ENCODE data around the gene ADGRG7. TPM values are rescaled to one million over a fixed set of nuclear protein-coding genes. Genes with fewer than 3 reads are reported as not detected.
A peak's percentile ranks its signal among the peaks of the same experiment; 100 is the strongest.

The ADGRG7 gene, protein sequence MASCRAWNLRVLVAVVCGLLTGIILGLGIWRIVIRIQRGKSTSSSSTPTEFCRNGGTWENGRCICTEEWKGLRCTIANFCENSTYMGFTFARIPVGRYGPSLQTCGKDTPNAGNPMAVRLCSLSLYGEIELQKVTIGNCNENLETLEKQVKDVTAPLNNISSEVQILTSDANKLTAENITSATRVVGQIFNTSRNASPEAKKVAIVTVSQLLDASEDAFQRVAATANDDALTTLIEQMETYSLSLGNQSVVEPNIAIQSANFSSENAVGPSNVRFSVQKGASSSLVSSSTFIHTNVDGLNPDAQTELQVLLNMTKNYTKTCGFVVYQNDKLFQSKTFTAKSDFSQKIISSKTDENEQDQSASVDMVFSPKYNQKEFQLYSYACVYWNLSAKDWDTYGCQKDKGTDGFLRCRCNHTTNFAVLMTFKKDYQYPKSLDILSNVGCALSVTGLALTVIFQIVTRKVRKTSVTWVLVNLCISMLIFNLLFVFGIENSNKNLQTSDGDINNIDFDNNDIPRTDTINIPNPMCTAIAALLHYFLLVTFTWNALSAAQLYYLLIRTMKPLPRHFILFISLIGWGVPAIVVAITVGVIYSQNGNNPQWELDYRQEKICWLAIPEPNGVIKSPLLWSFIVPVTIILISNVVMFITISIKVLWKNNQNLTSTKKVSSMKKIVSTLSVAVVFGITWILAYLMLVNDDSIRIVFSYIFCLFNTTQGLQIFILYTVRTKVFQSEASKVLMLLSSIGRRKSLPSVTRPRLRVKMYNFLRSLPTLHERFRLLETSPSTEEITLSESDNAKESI
- total RNA-seq (2011; cell fraction: chromatin; rRNA removed; ENCODE audit: low replicate concordance), result not detected in 2 replicates
- not detected in 2 replicates for total RNA-seq (2011; cell fraction: nucleolus; rRNA removed)
- not detected in 2 replicates for total RNA-seq (2011; cell fraction: nucleoplasm; rRNA removed)
- not detected in 2 replicates for total RNA-seq (2014; rRNA removed)
- not detected in 2 replicates for total RNA-seq (2014; rRNA removed; fragmentation: Illumina TruSeq; extraction: Trizol)
- not detected in 2 replicates for total RNA-seq (2015; rRNA removed; fragmentation: Illumina TruSeq; extraction: Trizol)
- total RNA-seq (2021), result not detected in 2 replicates
- polyA plus RNA-seq (2011; rRNA removed), result not detected in 2 replicates
- not detected in 2 replicates for polyA plus RNA-seq (2011; cell fraction: cytosol; rRNA removed)
- not detected in 2 replicates for polyA plus RNA-seq (2011; cell fraction: nucleus; rRNA removed)
- polyA plus RNA-seq (2012), result not detected in 2 replicates
- polyA plus RNA-seq (2014; fragmentation: Illumina TruSeq; extraction: Trizol), result not detected in 2 replicates
- polyA plus RNA-seq (2014; fragmentation: Nextera tagmentation; extraction: Ambion mirVana), result under 1 TPM; 0.03 TPM
- 0.12 TPM in 1 of 2 replicates, not detected in the other for polyA plus RNA-seq (2014; rRNA removed)
- not detected in 2 replicates for polyA minus RNA-seq (2011; rRNA and poly(A)+ RNA removed)
- polyA minus RNA-seq (2011; cell fraction: cytosol; rRNA and poly(A)+ RNA removed), result not detected in 2 replicates
- polyA minus RNA-seq (2011; cell fraction: nucleus; rRNA and poly(A)+ RNA removed), result not detected in 2 replicates
- Bru-seq, nascent RNA, result percentile 9 among the genes with signal in this experiment
- percentile 7 among the genes with signal in this experiment for BruChase-seq, experiment 1, labeled RNA remaining after a 2-hour chase
- percentile 4 among the genes with signal in this experiment for BruChase-seq, experiment 2, labeled RNA remaining after a 6-hour chase
- long read RNA-seq, experiment 1, result 0 reads
- long read RNA-seq, experiment 2, result 0 reads
- long read RNA-seq, experiment 3, partial matches to known transcripts, result 0 of 2 reads
- long read RNA-seq, experiment 3, other reads (novel, unspliced or antisense), result 1 of 2 reads

DNA sequence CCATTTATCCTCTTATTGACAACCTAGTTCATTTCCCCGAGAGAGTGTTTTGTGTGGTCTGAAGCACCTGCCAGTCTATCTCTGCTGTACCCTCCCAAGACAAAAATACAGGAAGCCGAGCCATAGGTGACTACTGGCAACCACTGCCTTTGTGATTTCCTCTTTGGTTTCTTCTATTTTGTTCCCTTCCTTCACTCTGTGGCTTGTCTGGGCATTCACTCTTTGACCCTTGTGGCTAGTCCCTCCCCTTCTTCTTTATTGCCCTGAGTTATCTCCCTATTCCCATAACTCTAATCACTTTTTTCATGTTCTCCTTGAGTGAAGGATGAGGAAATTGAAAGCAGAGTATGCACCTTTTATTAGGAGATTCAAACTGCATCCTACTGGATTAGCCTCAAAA, at the start of gene ADGRG7:
Gene ADGRG7 (plus strand): TSS at position 297 of the 400 bp plus-strand sequence. CDS start 256 bp downstream, outside the sequence.
- ATAC-seq (peak; percentile 47; the same call in 2 of the 3 replicates), DNase-seq (ENCODE audit: extremely low read depth in 1 of 4, low spot score in 3 of 4) (peak in 1 of 4 experiments; percentile 35), FAIRE-seq (peak; percentile 26)
- Histone ChIP-seq H3K9me1 (ENCODE audit: control insufficient read depth, insufficient read depth, low read length) (no peaks in the 10 kb centered on the region), H3K27ac (ENCODE audit: extremely low read depth, low read depth, low read length) (no peak within 1 kb of the TSS), H3K36me3 (ENCODE audit: control insufficient read depth, insufficient read depth, low read length) (no peaks in the 10 kb centered on the region), H3K4me1 (replicated peaks in 1 of 2; ENCODE audit: control insufficient read depth in 2 of 2, insufficient read depth in 2 of 2, low read length in 2 of 2) (no peaks in the 10 kb centered on the region; a peak in 2 of 5 replicates), H2AFZ (ENCODE audit: low read depth, low read length) (no peak within 1 kb of the TSS), H3K4me2 (ENCODE audit: insufficient read depth, low read length) (no peak within 1 kb of the TSS), H3K9ac (ENCODE audit: insufficient read depth in 1 of 2, low read depth in 2 of 2, low read length in 2 of 2) (no peak within 1 kb of the TSS), H3K4me3 (no peak within 1 kb of the TSS), H3K27me3 (ENCODE audit: control insufficient read depth in 2 of 2, insufficient read depth in 2 of 2, low read length in 2 of 2) (no peaks in the 10 kb centered on the region), H3K79me2 (ENCODE audit: control insufficient read depth, insufficient read depth, low read length) (no peaks in the 10 kb centered on the region), H3K9me3 (replicated peaks; ENCODE audit: control insufficient read depth, insufficient read depth, low read depth, low read length) (no peaks in the 10 kb centered on the region), H4K20me1 (replicated peaks; ENCODE audit: control insufficient read depth, insufficient read depth, low read length) (no peaks in the 10 kb centered on the region)
- in situ Hi-C loops (cut with MboI) (loop anchor here (25.0 kb wide), 1 partner anchor 772 kb away; no protein-coding TSS in a partner anchor), intact Hi-C loops (cut with micrococcal nuclease) (no loop called here)
- ChIA-PET POLR2A (no interaction called here), CTCF (ENCODE audit: low intra/inter-chr PET ratio) (no interaction called here)
- WGBS (ENCODE audit: insufficient coverage, low coverage, missing lambda C conversion rate), result 0% methylated on average over 2 of the region's 2 CpGs
- no TSS peak for BruUV-seq (replicated peaks)
- TF ChIP-seq TCF3 (CRISPR knock-in tag; IDR thresholded peaks at IDR 0.05) (peak; percentile 74), KLF16 (IDR thresholded peaks at IDR 0.05) (peak; percentile 61; the same call in 1 of the 2 replicates), CBFA2T2 (conservative IDR thresholded peaks at IDR 0.05) (peak; percentile 66), CBX3 (IDR thresholded peaks at IDR 0.05; ENCODE audit: borderline replicate concordance in 1 of 2, low read length in 2 of 2) (no peak), KDM1A (IDR thresholded peaks at IDR 0.05) (peak; percentile 88), ARID1B (IDR thresholded peaks at IDR 0.05) (peak; percentile 51), ARID2 (IDR thresholded peaks at IDR 0.05) (no peak), CBFA2T3 (IDR thresholded peaks at IDR 0.05) (peak; percentile 87), TAL1 (IDR thresholded peaks at IDR 0.05) (peak; percentile 46), RCOR1 (IDR thresholded peaks at IDR 0.05; ENCODE audit: borderline replicate concordance in 1 of 2, low read depth in 2 of 2, low read length in 2 of 2) (peak in 1 of 2 experiments; percentile 62; a peak in 2 of 4 replicates)
- TF ChIP-seq, protein P1, sequence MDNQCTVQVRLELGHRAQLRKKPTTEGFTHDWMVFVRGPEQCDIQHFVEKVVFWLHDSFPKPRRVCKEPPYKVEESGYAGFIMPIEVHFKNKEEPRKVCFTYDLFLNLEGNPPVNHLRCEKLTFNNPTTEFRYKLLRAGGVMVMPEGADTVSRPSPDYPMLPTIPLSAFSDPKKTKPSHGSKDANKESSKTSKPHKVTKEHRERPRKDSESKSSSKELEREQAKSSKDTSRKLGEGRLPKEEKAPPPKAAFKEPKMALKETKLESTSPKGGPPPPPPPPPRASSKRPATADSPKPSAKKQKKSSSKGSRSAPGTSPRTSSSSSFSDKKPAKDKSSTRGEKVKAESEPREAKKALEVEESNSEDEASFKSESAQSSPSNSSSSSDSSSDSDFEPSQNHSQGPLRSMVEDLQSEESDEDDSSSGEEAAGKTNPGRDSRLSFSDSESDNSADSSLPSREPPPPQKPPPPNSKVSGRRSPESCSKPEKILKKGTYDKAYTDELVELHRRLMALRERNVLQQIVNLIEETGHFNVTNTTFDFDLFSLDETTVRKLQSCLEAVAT (IDR thresholded peaks at IDR 0.05), result peak in 1 of 2 experiments; percentile 68; a peak in 1 of 4 replicates
- TF ChIP-seq, protein P2, sequence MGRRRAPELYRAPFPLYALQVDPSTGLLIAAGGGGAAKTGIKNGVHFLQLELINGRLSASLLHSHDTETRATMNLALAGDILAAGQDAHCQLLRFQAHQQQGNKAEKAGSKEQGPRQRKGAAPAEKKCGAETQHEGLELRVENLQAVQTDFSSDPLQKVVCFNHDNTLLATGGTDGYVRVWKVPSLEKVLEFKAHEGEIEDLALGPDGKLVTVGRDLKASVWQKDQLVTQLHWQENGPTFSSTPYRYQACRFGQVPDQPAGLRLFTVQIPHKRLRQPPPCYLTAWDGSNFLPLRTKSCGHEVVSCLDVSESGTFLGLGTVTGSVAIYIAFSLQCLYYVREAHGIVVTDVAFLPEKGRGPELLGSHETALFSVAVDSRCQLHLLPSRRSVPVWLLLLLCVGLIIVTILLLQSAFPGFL (CRISPR knock-in tag; IDR thresholded peaks at IDR 0.05), result no peak
- TF ChIP-seq, protein P3, sequence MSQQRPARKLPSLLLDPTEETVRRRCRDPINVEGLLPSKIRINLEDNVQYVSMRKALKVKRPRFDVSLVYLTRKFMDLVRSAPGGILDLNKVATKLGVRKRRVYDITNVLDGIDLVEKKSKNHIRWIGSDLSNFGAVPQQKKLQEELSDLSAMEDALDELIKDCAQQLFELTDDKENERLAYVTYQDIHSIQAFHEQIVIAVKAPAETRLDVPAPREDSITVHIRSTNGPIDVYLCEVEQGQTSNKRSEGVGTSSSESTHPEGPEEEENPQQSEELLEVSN (IDR thresholded peaks at IDR 0.05; ENCODE audit: borderline replicate concordance in 1 of 2, extremely low read depth in 1 of 2, insufficient read depth in 1 of 2, insufficient read length in 1 of 2, low read depth in 1 of 2, low read length in 1 of 2, poor library complexity in 1 of 2, severe bottlenecking in 1 of 2), result no peak
